ENCODE results near the gene ZNF575.
"Not testable (repeated sequence)": the region's sequence is repeated elsewhere in the genome, so short reads cannot be mapped to it uniquely, and the experiment has no call there.

Gene ZNF575

GRCh38 chr19:43512399-43512798 lies 20.6 kb upstream of the ZNF575 start:
- DNase-seq: not testable (repeated sequence)

GRCh38 chr19:43518051-43518450 lies 14.9 kb upstream of the ZNF575 start:
- no peak for DNase-seq

- peak; percentile 58 for DNase-seq
These were observed 13.4 kb upstream of the ZNF575 start for GRCh38 chr19:43519436-43520088.

- no peak for DNase-seq
These were observed 10.1 kb upstream of the ZNF575 start for GRCh38 chr19:43522929-43523328.

- not testable (repeated sequence) for DNase-seq
These were observed 9.3 kb upstream of the ZNF575 start for GRCh38 chr19:43523696-43524095.

GRCh38 chr19:43524922-43525835 lies 7.8 kb upstream of the ZNF575 start:
- no peak for DNase-seq

GRCh38 chr19:43525836-43526771 lies 6.9 kb upstream of the ZNF575 start:
- DNase-seq: no peak

GRCh38 chr19:43526884-43527859 lies 5.8 kb upstream of the ZNF575 start, which contains the start of gene ETHE1:
Gene ETHE1 (minus strand): TSS chr19:43527201. CDS start chr19:43527177, 24 bp downstream.
- DNase-seq: peak; percentile 68

GRCh38 chr19:43527860-43528622 lies 4.9 kb upstream of the ZNF575 start:
- no peak for DNase-seq

- DNase-seq: no peak
These were observed 422 bp upstream of the ZNF575 start for GRCh38 chr19:43532571-43532961.

GRCh38 chr19:43533546-43534304 lies 737 bp downstream of the ZNF575 start:
- DNase-seq: peak; percentile 80

GRCh38 chr19:43534305-43534815 lies 1.4 kb downstream of the ZNF575 start:
- no peak for DNase-seq

GRCh38 chr19:43534816-43535761 lies 2.1 kb downstream of the ZNF575 start:
- DNase-seq: no peak

- DNase-seq: no peak
These were observed 5.9 kb downstream of the ZNF575 start for GRCh38 chr19:43538922-43539321.

GRCh38 chr19:43540381-43540780 lies 7.4 kb downstream of the ZNF575 start:
- DNase-seq: no peak

GRCh38 chr19:43541920-43542650 lies 9.1 kb downstream of the ZNF575 start:
- no peak for DNase-seq

GRCh38 chr19:43544077-43544476 lies 11.1 kb downstream of the ZNF575 start:
- DNase-seq: no peak

- DNase-seq: no peak
These were observed 12.3 kb downstream of the ZNF575 start for GRCh38 chr19:43545276-43545675.
